Fibroblast of mammary gland (primary cell): Measurements from ENCODE around the gene SMOC2.

ENCODE experiments used
- DNase-seq: peaks from one replicate; pipeline ENCODE4 v3.0.0-alpha.2; 2010; ENCODE audit warnings: low read depth
- H3K4me3 ChIP-seq: 2 replicates; pipeline ENCODE4 v1.5.1; 2011; ENCODE audit warnings: low read depth, mild to moderate bottlenecking, low read length, moderate library complexity; ENCODE audit not compliant: control insufficient read depth
- CTCF ChIP-seq: conservative IDR thresholded peaks from 2 replicates; pipeline ENCODE4 v1.5.1; 2011; ENCODE audit warnings: low read depth, low read length, inconsistent platforms; ENCODE audit not compliant: control insufficient read depth, insufficient read depth

Gene SMOC2

GRCh38 chr6:168584249-168584648, 143.3 kb downstream of the SMOC2 start:
- TF ChIP-seq CTCF = no peak
- H3K4me3 ChIP-seq = no peak overlapping the region
- DNase-seq = no peak

DNA sequence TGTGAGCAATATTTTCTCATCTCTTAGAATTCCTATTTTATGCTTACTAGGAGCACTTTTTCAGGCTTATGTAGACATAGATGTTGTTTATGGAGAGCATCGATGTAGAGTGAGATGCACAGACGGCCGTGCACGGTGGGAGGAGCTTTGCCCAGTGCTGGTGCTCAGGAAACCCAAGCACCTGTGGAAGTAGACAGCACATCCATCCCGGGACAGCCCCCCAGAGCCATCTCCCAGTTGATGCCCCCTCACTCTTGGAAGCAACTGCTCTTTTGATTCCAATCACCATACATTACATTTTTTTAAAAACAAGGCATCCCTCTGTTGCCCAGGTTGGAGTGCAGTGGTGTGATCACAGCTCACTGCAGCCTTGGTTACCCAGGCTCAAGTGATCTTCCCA, 143.7 kb downstream of the SMOC2 start:
- no peak for TF ChIP-seq CTCF
- no peak for DNase-seq
- no peak overlapping the region for H3K4me3 ChIP-seq

GRCh38 chr6:168585441-168585840, 144.5 kb downstream of the SMOC2 start:
- no peak overlapping the region for H3K4me3 ChIP-seq
- DNase-seq = no peak
- no peak for TF ChIP-seq CTCF

- no peak for TF ChIP-seq CTCF
- H3K4me3 ChIP-seq = no peak overlapping the region
- DNase-seq = no peak
Measured at GRCh38 chr6:168589275-168589674, 148.3 kb downstream of the SMOC2 start.

DNA sequence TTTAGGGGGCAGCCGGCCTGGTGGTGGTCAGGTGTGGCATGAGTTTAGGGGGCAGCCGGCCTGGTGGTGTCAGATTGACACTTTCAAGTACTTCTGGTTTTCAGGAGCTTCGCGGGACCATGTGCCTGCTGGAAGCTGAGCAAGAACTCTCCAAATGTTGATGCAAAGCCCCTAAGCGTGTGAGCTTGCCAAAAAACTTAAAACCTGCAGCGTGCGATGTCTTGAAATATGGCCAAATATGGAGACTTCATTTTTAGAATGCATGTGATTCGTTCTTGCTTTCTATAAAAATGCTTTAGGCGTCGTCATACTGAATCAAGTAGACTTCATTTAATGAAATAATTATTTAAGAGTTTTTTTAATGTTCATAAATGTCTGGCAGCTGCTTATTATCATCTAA, 149.4 kb downstream of the SMOC2 start:
- DNase-seq = no peak
- no peak overlapping the region for H3K4me3 ChIP-seq
- TF ChIP-seq CTCF = no peak

DNA sequence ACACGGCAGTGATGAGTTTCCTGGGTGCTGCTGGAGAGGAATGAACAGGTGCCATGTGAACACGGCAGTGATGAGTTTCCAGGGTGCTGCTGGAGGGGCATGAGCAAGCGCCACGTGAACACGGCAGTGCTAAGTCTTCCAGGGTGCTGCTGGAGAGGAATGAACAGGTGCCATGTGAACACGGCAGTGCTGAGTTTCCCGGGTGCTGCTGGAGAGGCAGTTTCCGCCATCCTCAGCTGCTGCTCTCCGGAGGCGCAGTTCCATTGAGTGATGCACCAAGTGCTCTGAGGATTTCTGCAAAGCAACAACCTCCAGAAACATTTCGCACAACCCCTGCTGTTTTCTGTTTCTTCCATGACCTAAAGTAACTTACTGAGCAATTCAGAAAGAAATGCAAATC, 155.4 kb downstream of the SMOC2 start:
- no peak overlapping the region for H3K4me3 ChIP-seq
- DNase-seq = no peak
- no peak for TF ChIP-seq CTCF

GRCh38 chr6:168597471-168597875, 156.5 kb downstream of the SMOC2 start:
- no peak for DNase-seq
- no peak overlapping the region for H3K4me3 ChIP-seq
- TF ChIP-seq CTCF = no peak
